H1 (cell line): ENCODE measurements around the gene HCK. TPM values are rescaled to one million over a fixed set of nuclear protein-coding genes. Genes with fewer than 3 reads are reported as not detected.

ENCODE experiments used
- CTCF ChIA-PET: fragments of 300-600 bp; sonication (Branson Sonifier 250); formaldehyde crosslinking; loops from one replicate; lab custom pipeline; 2021; ENCODE audit not compliant: partially characterized antibody; lab: Charles Lee
- POLR2A ChIA-PET: fragments of 300-600 bp; sonication (Branson Sonifier 250); formaldehyde crosslinking; loops from one replicate; lab custom pipeline; 2021; ENCODE audit warnings: inconsistent platforms; ENCODE audit not compliant: partially characterized antibody; lab: Charles Lee
- DNase-seq, 2 experiments: peaks; one replicate each; pipeline versions ENCODE4 v3.0.0 to v3.0.0-alpha.2; 2010 to 2022; ENCODE audit warnings: low spot score in 2 of 2, low read depth in 1 of 2, mixed read lengths in 1 of 2
- FAIRE-seq: peaks from 2 replicates; lab custom pipeline; 2011; peaks lifted over from hg19 to GRCh38; lab: Jason Lieb, UNC
- H2AFZ ChIP-seq: 2 replicates; pipeline ENCODE4 v1.8.1; 2012; ENCODE audit warnings: low read length, inconsistent platforms
- H2AK5ac ChIP-seq: 2 replicates; pipeline ENCODE4 v1.6.1; 2013; ENCODE audit warnings: low read depth, low read length
- H2BK120ac ChIP-seq: replicated peaks from 2 replicates; pipeline ENCODE3; 2013; ENCODE audit warnings: low read depth, low read length, inconsistent platforms
- H2BK12ac ChIP-seq: 2 replicates; pipeline ENCODE4 v1.6.1; 2013; ENCODE audit warnings: low read depth, low read length
- H2BK15ac ChIP-seq: 2 replicates; pipeline ENCODE4 v1.6.1; 2013; ENCODE audit warnings: low read length
- H2BK20ac ChIP-seq: 2 replicates; pipeline ENCODE4 v1.6.1; 2013; ENCODE audit warnings: low read length
- H2BK5ac ChIP-seq: 2 replicates; pipeline ENCODE4 v1.6.1; 2013; ENCODE audit warnings: low read depth, low read length
- H3K14ac ChIP-seq: 2 replicates; pipeline ENCODE4 v1.6.1; 2013; ENCODE audit warnings: inconsistent platforms; ENCODE audit not compliant: insufficient read length
- H3K18ac ChIP-seq: 2 replicates; pipeline ENCODE4 v1.6.1; 2013; ENCODE audit warnings: low read length; ENCODE audit errors: extremely low read depth
- H3K23ac ChIP-seq: 2 replicates; pipeline ENCODE4 v1.6.1; 2013; ENCODE audit warnings: inconsistent platforms; ENCODE audit not compliant: insufficient read length
- H3K23me2 ChIP-seq: 2 replicates; pipeline ENCODE4 v1.6.1; 2013; ENCODE audit warnings: low read depth, low read length
- H3K27ac ChIP-seq: 2 replicates; pipeline ENCODE4 v1.6.1; 2011; ENCODE audit warnings: low read depth, low read length, inconsistent platforms
- H3K27me3 ChIP-seq, 4 experiments: replicated peaks in 1 of 4; 1 replicate in 1 of 4; 2 replicates in 3 of 4; pipeline versions ENCODE4 v1.6.1 to v1.8.1; 2011 to 2013; ENCODE audit warnings: low read length in 3 of 4, mild to moderate bottlenecking in 3 of 4, inconsistent platforms in 2 of 4, mixed read lengths in 2 of 4, moderate library complexity in 1 of 4; ENCODE audit not compliant: control insufficient read depth in 3 of 4, insufficient read depth in 3 of 4; ENCODE audit errors: extremely low read depth in 1 of 4
- H3K36me3 ChIP-seq, 4 experiments: 2 replicates each; pipeline versions ENCODE4 v1.6.1 to v1.8.1; 2011 to 2013; ENCODE audit warnings: mild to moderate bottlenecking in 4 of 4, low read length in 3 of 4, moderate library complexity in 2 of 4, control low read depth in 1 of 4, inconsistent platforms in 1 of 4; ENCODE audit not compliant: insufficient read depth in 4 of 4, control insufficient read depth in 2 of 4
- H3K4ac ChIP-seq: replicated peaks from 2 replicates; pipeline ENCODE3; 2013; ENCODE audit warnings: low read length, low read depth, mixed read lengths, inconsistent platforms; ENCODE audit not compliant: insufficient read length
- H3K4me1 ChIP-seq, 4 experiments: replicated peaks in 1 of 4; 1 replicate in 1 of 4; 2 replicates in 3 of 4; pipeline versions ENCODE4 v1.6.1 to v1.8.1; 2011 to 2013; ENCODE audit warnings: low read length in 3 of 4, inconsistent platforms in 2 of 4, mixed read lengths in 1 of 4; ENCODE audit not compliant: insufficient read depth in 4 of 4, control insufficient read depth in 3 of 4
- H3K4me2 ChIP-seq, 2 experiments: 2 replicates each; pipeline versions ENCODE4 v1.6.1 to v1.8.1; 2011 to 2013; ENCODE audit warnings: low read depth in 2 of 2, low read length in 2 of 2, control low read depth in 1 of 2, inconsistent platforms in 1 of 2, mild to moderate bottlenecking in 1 of 2; ENCODE audit not compliant: insufficient read depth in 1 of 2
- H3K4me3 ChIP-seq, 4 experiments: fragments of 200-600, 300-600 bp in 1 of 4; sonication (generic), shearing (Covaris generic), sonication (Bioruptor Twin) in 1 of 4; 2 replicates each; pipeline versions ENCODE4 v1.5.1 to v1.8.1; 2011 to 2016; ENCODE audit warnings: low read length in 4 of 4, low read depth in 3 of 4, control low read depth in 2 of 4, inconsistent platforms in 2 of 4, mild to moderate bottlenecking in 2 of 4, mixed read lengths in 1 of 4, moderate library complexity in 1 of 4; ENCODE audit not compliant: insufficient read depth in 2 of 4; ENCODE audit errors: extremely low read depth in 1 of 4
- H3K56ac ChIP-seq: replicated peaks from 2 replicates; pipeline ENCODE3; 2013; ENCODE audit warnings: low read depth, mild to moderate bottlenecking, mixed read lengths, low read length, inconsistent platforms; ENCODE audit not compliant: insufficient read length
- H3K79me1 ChIP-seq: 2 replicates; pipeline ENCODE4 v1.6.1; 2013; ENCODE audit warnings: low read depth, low read length, control low read depth
- H3K79me2 ChIP-seq, 2 experiments: 2 replicates each; pipeline versions ENCODE4 v1.6.1 to v1.8.1; 2012 to 2013; ENCODE audit warnings: low read length in 2 of 2, mild to moderate bottlenecking in 2 of 2, inconsistent platforms in 1 of 2; ENCODE audit not compliant: insufficient read depth in 2 of 2, control insufficient read depth in 1 of 2
- H3K9ac ChIP-seq, 4 experiments: replicated peaks in 1 of 4; 1 replicate in 1 of 4; 2 replicates in 3 of 4; pipeline versions ENCODE4 v1.6.1 to v1.8.1; 2011 to 2013; ENCODE audit warnings: low read depth in 3 of 4, low read length in 3 of 4, control low read depth in 2 of 4, mild to moderate bottlenecking in 2 of 4, moderate library complexity in 2 of 4, inconsistent platforms in 1 of 4; ENCODE audit errors: extremely low read depth in 1 of 4
- H3K9me3 ChIP-seq, 2 experiments: 2 replicates each; pipeline versions ENCODE4 v1.6.1 to v1.8.1; 2012 to 2013; ENCODE audit warnings: mild to moderate bottlenecking in 2 of 2, moderate library complexity in 2 of 2, control low read depth in 1 of 2, inconsistent platforms in 1 of 2, low read depth in 1 of 2, low read length in 1 of 2, mixed read lengths in 1 of 2; ENCODE audit not compliant: insufficient read depth in 2 of 2
- H4K20me1 ChIP-seq, 2 experiments: replicated peaks in 1 of 2; 2 replicates each; pipeline versions ENCODE3 to v1.8.1; 2011 to 2013; ENCODE audit warnings: inconsistent platforms in 2 of 2, low read length in 2 of 2, mild to moderate bottlenecking in 1 of 2; ENCODE audit not compliant: insufficient read depth in 2 of 2, control insufficient read depth in 1 of 2
- H4K5ac ChIP-seq: 2 replicates; pipeline ENCODE4 v1.6.1; 2013; ENCODE audit warnings: low read length, low read depth, mixed read lengths, inconsistent platforms; ENCODE audit not compliant: insufficient read length
- H4K8ac ChIP-seq: 2 replicates; pipeline ENCODE4 v1.8.0; 2013; ENCODE audit warnings: mild to moderate bottlenecking, moderate library complexity, low read length, inconsistent platforms; ENCODE audit not compliant: insufficient read depth; ENCODE audit errors: extremely low read depth
- H4K91ac ChIP-seq: replicated peaks from 2 replicates; pipeline ENCODE3; 2013; ENCODE audit warnings: low read length, mixed read lengths, inconsistent platforms; ENCODE audit not compliant: insufficient read length
- CEBPB ChIP-seq: IDR thresholded peaks from 2 replicates; pipeline ENCODE4 v1.6.1; 2012; ENCODE audit warnings: low read depth, low read length
- FOSL1 ChIP-seq: IDR thresholded peaks from 2 replicates; pipeline ENCODE4 v1.6.1; 2011; ENCODE audit warnings: mild to moderate bottlenecking, low read depth, low read length, moderate library complexity; ENCODE audit not compliant: insufficient read depth
- KDM4A ChIP-seq: IDR thresholded peaks from one replicate; pipeline ENCODE4 v1.7.1; 2012; ENCODE audit warnings: low read depth, mild to moderate bottlenecking, moderate library complexity, low read length, inconsistent platforms; ENCODE audit not compliant: severe bottlenecking
- MAX ChIP-seq: IDR thresholded peaks from 2 replicates; pipeline ENCODE4 v1.6.1; 2012; ENCODE audit warnings: inconsistent platforms
- PHF8 ChIP-seq: fragments of 200-600 bp; sonication (generic); conservative IDR thresholded peaks from 2 replicates; pipeline ENCODE4 v1.7.1; 2012; ENCODE audit warnings: low read depth, mild to moderate bottlenecking, inconsistent platforms, low read length, moderate library complexity
- POLR2A ChIP-seq, 2 experiments: IDR thresholded peaks; 1 replicate in 1 of 2; 2 replicates in 1 of 2; pipeline ENCODE4 v1.6.1; 2011; ENCODE audit warnings: low read depth in 2 of 2, low read length in 2 of 2, mild to moderate bottlenecking in 2 of 2; ENCODE audit errors: control extremely low read depth in 1 of 2
- POU5F1 ChIP-seq: IDR thresholded peaks from 2 replicates; pipeline ENCODE4 v1.6.1; 2011; ENCODE audit warnings: low read depth, mild to moderate bottlenecking, low read length, moderate library complexity
- SIRT6 ChIP-seq: IDR thresholded peaks from one replicate; pipeline ENCODE4 v1.7.1; 2012; ENCODE audit warnings: low read length, inconsistent platforms
- SP1 ChIP-seq: IDR thresholded peaks from 2 replicates; pipeline ENCODE4 v1.6.1; 2011; ENCODE audit warnings: low read depth, low read length
- SP4 ChIP-seq: IDR thresholded peaks from 2 replicates; pipeline ENCODE4 v1.6.1; 2012; ENCODE audit warnings: low read length, inconsistent platforms
- TEAD4 ChIP-seq: IDR thresholded peaks from 2 replicates; pipeline ENCODE4 v1.6.1; 2012; ENCODE audit warnings: low read depth, low read length, inconsistent platforms, mixed read lengths
- WGBS, 2 experiments: shearing (Covaris generic) in 1 of 2; methylation state at CpG; one replicate each; pipeline versions ENCODE4 v1.1.6 to v1.1.7; 2013 to 2015; ENCODE audit warnings: low lambda C conversion rate in 2 of 2, mixed read lengths in 2 of 2, inconsistent platforms in 1 of 2, low coverage in 1 of 2, missing lambda C conversion rate in 1 of 2; ENCODE audit not compliant: insufficient replicate concordance in 2 of 2, insufficient coverage in 1 of 2, insufficient read length in 1 of 2; ENCODE audit errors: extremely low coverage in 1 of 2, missing lambda C conversion rate in 1 of 2; 5-methylcytosine and 5-hydroxymethylcytosine counted together
- polyA plus RNA-seq, 7 experiments: library from polyadenylated mRNA; depleted of rRNA in 3 of 7; stranded (reverse) in 5 of 7; unstranded in 2 of 7; fragments of >200 nt in 5 of 7; fragments of 200-250 nt in 2 of 7; gene quantifications; 1 replicate in 5 of 7; 2 replicates in 1 of 7; 4 replicates in 1 of 7; pipeline versions ENCODE4 v1.2.1 to v1.2.3, GENCODE V29; 2011 to 2013; ENCODE audit warnings: missing spikeins in 2 of 7, mixed read lengths in 2 of 7
- total RNA-seq: library from RNA; stranded (reverse); fragmentation: NEBNext Ultra II Directional; extraction: Animal tissue kit (Norgen Biotek cat#: 25700); gene quantifications from 2 replicates; pipeline ENCODE4 v1.2.1, GENCODE V29; 2021
- TF ChIP-seq, protein P1 (sequence below): IDR thresholded peaks from 2 replicates; pipeline ENCODE4 v1.6.1; 2011; ENCODE audit warnings: low read depth, mild to moderate bottlenecking, low read length; ENCODE audit not compliant: insufficient read depth

Gene HCK
- total and polyA plus RNA-seq, 2 of the 8 experiments (the other 6 are each of a cell fraction or from before 2014, with no cell fraction given), result 0.37 to 4.3 TPM

DNA sequence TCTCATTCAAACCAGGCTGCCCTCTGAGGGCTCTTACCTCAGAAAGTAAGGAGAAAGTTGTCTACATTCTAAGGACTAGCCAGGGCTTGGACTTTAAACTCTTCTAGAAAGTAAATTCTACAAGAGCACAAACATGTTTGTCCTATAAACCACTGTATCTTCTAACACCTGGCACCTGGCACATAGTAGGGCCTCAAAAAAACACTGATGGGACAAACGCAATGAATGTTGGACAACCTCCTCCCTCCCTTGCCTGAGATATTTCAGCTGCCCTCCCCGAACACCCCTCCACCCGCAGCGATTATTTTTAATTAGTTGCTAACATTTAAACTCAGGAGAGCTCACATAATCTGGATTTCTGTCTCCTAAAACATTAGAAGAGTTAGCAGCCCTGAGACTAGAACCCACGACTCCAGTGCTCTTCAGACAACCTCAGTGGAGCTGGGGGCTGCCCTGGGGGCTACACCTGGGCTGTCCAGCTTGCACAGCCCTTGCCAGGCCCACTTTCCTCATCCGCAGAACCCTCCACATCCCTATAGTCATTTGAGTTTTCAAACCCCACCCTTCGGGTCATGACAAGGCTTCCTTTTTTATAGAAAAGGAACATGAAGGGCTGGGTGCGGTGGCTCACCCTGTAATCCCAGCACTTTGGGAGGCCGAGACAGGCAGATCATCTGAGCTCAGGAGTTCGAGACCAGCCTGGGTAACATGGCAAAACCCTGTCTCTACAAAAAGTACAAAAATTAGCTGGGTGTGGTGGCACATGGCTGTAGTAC, 4.9 kb downstream of the HCK start:
- H3K23ac ChIP-seq, result no peak overlapping the region
- POLR2A ChIA-PET, result no interaction called here
- TF ChIP-seq POU5F1 (no peak), TEAD4 (no peak), FOSL1 (no peak), SP4 (no peak), SP1 (no peak), KDM4A (no peak), PHF8 (no peak), CEBPB (no peak), MAX (no peak), SIRT6 (no peak), POLR2A (IDR thresholded peaks at IDR 0.05; ENCODE audit: control extremely low read depth in 1 of 2, low read depth in 2 of 2, low read length in 2 of 2) (no peak)
- TF ChIP-seq, protein P1, sequence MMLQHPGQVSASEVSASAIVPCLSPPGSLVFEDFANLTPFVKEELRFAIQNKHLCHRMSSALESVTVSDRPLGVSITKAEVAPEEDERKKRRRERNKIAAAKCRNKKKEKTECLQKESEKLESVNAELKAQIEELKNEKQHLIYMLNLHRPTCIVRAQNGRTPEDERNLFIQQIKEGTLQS, result no peak

More for the DNA sequence above, 4.9 kb downstream of the HCK start:
- no peak overlapping the region for H3K9ac ChIP-seq
- no peak overlapping the region for H3K14ac ChIP-seq
- no peaks in the 10 kb centered on the region for H4K20me1 ChIP-seq
- H3K56ac ChIP-seq, result no peak overlapping the region
- H3K79me2 ChIP-seq, result no peaks in the 10 kb centered on the region
- WGBS, 2 experiments, result 90% methylated on average over 10 of the region's 10 CpGs; no CpG with 5 or more reads in 1 of the 2 experiments
- FAIRE-seq (no peak), DNase-seq (no peak)
- no peak overlapping the region for H3K18ac ChIP-seq
- no peak overlapping the region for H4K91ac ChIP-seq
- no peak overlapping the region for H2BK5ac ChIP-seq
- no peak overlapping the region for H4K5ac ChIP-seq
- no peak overlapping the region for H3K27ac ChIP-seq
- no peak overlapping the region for H2BK120ac ChIP-seq
- no peak overlapping the region for H4K8ac ChIP-seq
- no peak overlapping the region for H2BK12ac ChIP-seq
- H3K9me3 ChIP-seq, result no peaks in the 10 kb centered on the region
- H3K23me2 ChIP-seq, result peaks cover 2% of the 10 kb centered on the region; the same call in 1 of the 2 replicates
- no peak overlapping the region for H2BK15ac ChIP-seq
- peaks cover 3 to 23% (median 17%) of the 10 kb centered on the region in 4 experiments; a peak in 6 of 7 replicates for H3K27me3 ChIP-seq
- no peak overlapping the region for H3K4me2 ChIP-seq
- H2BK20ac ChIP-seq, result no peak overlapping the region
- H3K36me3 ChIP-seq, result no peaks in the 10 kb centered on the region
- CTCF ChIA-PET, result interaction anchor here (0.9 to 1.3 kb wide), 2 partner anchors 34 to 197 kb away, joined by 3 read pairs; no protein-coding TSS in a partner anchor
- H3K4ac ChIP-seq, result no peak overlapping the region
- H2AFZ ChIP-seq, result no peak overlapping the region
- H3K4me3 ChIP-seq, result no peak overlapping the region
- peaks cover 0 to 8% (median 5%) of the 10 kb centered on the region in 4 experiments; a peak in 5 of 7 replicates for H3K4me1 ChIP-seq
- H2AK5ac ChIP-seq, result no peak overlapping the region
- no peaks in the 10 kb centered on the region for H3K79me1 ChIP-seq
